ENCODE measurements around the gene UCK2. TPM values are rescaled to one million over a fixed set of nuclear protein-coding genes. Genes with fewer than 3 reads are reported as not detected.

Gene UCK2
- total and polyA plus RNA-seq, 9 of the 15 experiments (the other 6 are each of a cell fraction or from before 2014, with no cell fraction given) = 71.6 to 145 (median 95.8) TPM

GRCh38 chr1:165879946-165880345, 52.5 kb downstream of the UCK2 start (continued):
- no peak for TF ChIP-seq MGA (IDR thresholded peaks at IDR 0.05)
- TF ChIP-seq ZNF197 (CRISPR knock-in tag; IDR thresholded peaks at IDR 0.05; ENCODE audit: low read depth) = no peak
- no peak for TF ChIP-seq PRMT5 (CRISPR knock-in tag; IDR thresholded peaks at IDR 0.05)
- TF ChIP-seq YBX1 (IDR thresholded peaks at IDR 0.05) = no peak
- TF ChIP-seq CTCFL (IDR thresholded peaks at IDR 0.05; ENCODE audit: borderline replicate concordance, insufficient read depth, low read depth, low read length, poor library complexity, severe bottlenecking) = no peak
- TF ChIP-seq ZMIZ1 (IDR thresholded peaks at IDR 0.05; ENCODE audit: low read depth in 2 of 2, low read length in 2 of 2) = no peak
- TF ChIP-seq MYNN (IDR thresholded peaks at IDR 0.05) = no peak
- no peak for TF ChIP-seq MYNN (CRISPR knock-in tag; IDR thresholded peaks at IDR 0.05)
- no peak for TF ChIP-seq NFIC (IDR thresholded peaks at IDR 0.05)
- TF ChIP-seq HSF4 (CRISPR knock-in tag; IDR thresholded peaks at IDR 0.05; ENCODE audit: borderline replicate concordance) = no peak

All from K562 (cell line).